Activated CD4-positive, alpha-beta memory T cell treated with anti-CD3 and anti-CD28 coated beads, Interleukin-2, amount 10 ng/mL, durations not matched to agents 7 days and 5 days (primary cell): ENCODE measurements around the gene FIBP. TPM values are rescaled to one million over a fixed set of nuclear protein-coding genes. Genes with fewer than 3 reads are reported as not detected.
"Not testable (repeated sequence)": the region's sequence is repeated elsewhere in the genome, so short reads cannot be mapped to it uniquely, and the experiment has no call there.

Experiments
- CTCF ChIA-PET: fragments of 350-600 bp; sonication (Branson Sonifier 250); formaldehyde crosslinking; loops from one replicate; lab custom pipeline; 2021; ENCODE audit warnings: antibody characterized with exemption, inconsistent platforms; lab: Charles Lee
- POLR2A ChIA-PET: fragments of 350-600 bp; sonication (Branson Sonifier 250); formaldehyde crosslinking; loops from one replicate; lab custom pipeline; 2021; ENCODE audit warnings: antibody characterized with exemption; lab: Charles Lee
- DNase-seq: peaks from one replicate; pipeline ENCODE4 v3.0.0-alpha.2; 2020
- H3K27ac Mint-ChIP-seq: one replicate; pipeline ENCODE4 v1.8.0; 2021; ENCODE audit warnings: mild to moderate bottlenecking, mixed read lengths
- H3K27me3 Mint-ChIP-seq: one replicate; pipeline ENCODE4 v1.8.0; 2021; ENCODE audit warnings: mixed read lengths
- H3K36me3 Mint-ChIP-seq: one replicate; pipeline ENCODE4 v1.8.0; 2021; ENCODE audit warnings: low read depth, mixed read lengths
- H3K4me1 Mint-ChIP-seq: one replicate; pipeline ENCODE4 v1.8.0; 2021; ENCODE audit warnings: mixed read lengths
- H3K4me3 Mint-ChIP-seq: one replicate; pipeline ENCODE4 v1.8.0; 2021; ENCODE audit warnings: mild to moderate bottlenecking, mixed read lengths
- H3K9me3 Mint-ChIP-seq: one replicate; pipeline ENCODE4 v1.8.0; 2021; ENCODE audit warnings: mixed read lengths
- total RNA-seq, 2 experiments: library from RNA; stranded (reverse); gene quantifications; one replicate each; pipeline ENCODE4 v1.2.3, GENCODE V29; 2021

FIBP gene
- total RNA-seq, 2 experiments from 2014 or later, result 71.7 to 77.4 TPM

- Mint-ChIP-seq H3K4me1 (peaks cover 65% of the 10 kb centered on the region), H3K36me3 (peaks cover 16% of the 10 kb centered on the region), H3K27ac (peak overlapping the region; percentile 70), H3K4me3 (no peak overlapping the region), H3K9me3 (no peaks in the 10 kb centered on the region), H3K27me3 (no peaks in the 10 kb centered on the region)
- CTCF ChIA-PET, result interaction anchor here (0.6 to 3.2 kb wide), 5 partner anchors 7 to 92 kb away, joined by 3 to 73 read pairs (median 6); partner anchors contain the start of genes CCDC85B and FIBP
- no peak for DNase-seq
- POLR2A ChIA-PET, result interaction anchor here (0.6 to 8.8 kb wide), 8 partner anchors 8 to 66 kb away, joined by 3 to 185 read pairs (median 6); partner anchors contain the start of genes C11orf68, CCDC85B, CFL1 and DRAP1
Measured at GRCh38 chr11:65896034-65896999, 8.0 kb upstream of the FIBP start.

GRCh38 chr11:65895482-65895981 is 7.3 kb upstream of the FIBP start:
- Mint-ChIP-seq H3K9me3 (no peaks in the 10 kb centered on the region), H3K27me3 (no peaks in the 10 kb centered on the region), H3K4me1 (peaks cover 57% of the 10 kb centered on the region), H3K27ac (peak overlapping the region; percentile 69), H3K4me3 (no peak overlapping the region), H3K36me3 (peaks cover 16% of the 10 kb centered on the region)
- ChIA-PET POLR2A (interaction anchor here (0.6 to 8.8 kb wide), 5 partner anchors 7 to 67 kb away, joined by 3 to 185 read pairs (median 7); partner anchors contain the start of genes C11orf68, CCDC85B, CFL1 and DRAP1), CTCF (interaction anchor here (0.6 to 1.7 kb wide), 4 partner anchors 11 to 151 kb away, joined by 3 to 8 read pairs (median 4); no protein-coding TSS in a partner anchor)
- DNase-seq, result no peak

GRCh38 chr11:65894034-65894591 is 5.8 kb upstream of the FIBP start:
- H3K9me3 Mint-ChIP-seq, result no peaks in the 10 kb centered on the region
- peak overlapping the region; percentile 97 for H3K4me3 Mint-ChIP-seq
- H3K27ac Mint-ChIP-seq, result peak overlapping the region; percentile 89
- H3K4me1 Mint-ChIP-seq, result peaks cover 69% of the 10 kb centered on the region
- H3K36me3 Mint-ChIP-seq, result peaks cover 16% of the 10 kb centered on the region
- DNase-seq, result peak; percentile 67
- ChIA-PET POLR2A (interaction anchor here (0.8 to 11.5 kb wide), 13 partner anchors 8 to 473 kb away, joined by 3 to 284 read pairs (median 6); partner anchors contain the start of genes BANF1, C11orf68, CFL1 and EIF1AD), CTCF (interaction anchor here (0.8 to 1.9 kb wide), 11 partner anchors 9 to 279 kb away, joined by 3 to 13 read pairs (median 3); partner anchors contain the start of genes MUS81 and PCNX3)
- no peaks in the 10 kb centered on the region for H3K27me3 Mint-ChIP-seq

GRCh38 chr11:65892661-65893317 is 4.5 kb upstream of the FIBP start:
- peak overlapping the region; percentile 97 for H3K4me3 Mint-ChIP-seq
- no peak for DNase-seq
- H3K36me3 Mint-ChIP-seq, result peaks cover 22% of the 10 kb centered on the region
- ChIA-PET CTCF (interaction anchor here (0.6 to 10.0 kb wide), 8 partner anchors 8 to 315 kb away, joined by 3 to 251 read pairs (median 3); partner anchors contain the start of genes CFL1 and MUS81), POLR2A (interaction anchor here (1.0 to 11.5 kb wide), 14 partner anchors 7 to 758 kb away, joined by 3 to 284 read pairs (median 6); partner anchors contain the start of genes BANF1, C11orf68, CFL1 and EIF1AD)
- peaks cover 72% of the 10 kb centered on the region for H3K4me1 Mint-ChIP-seq
- no peaks in the 10 kb centered on the region for H3K9me3 Mint-ChIP-seq
- peak overlapping the region; percentile 89 for H3K27ac Mint-ChIP-seq
- no peaks in the 10 kb centered on the region for H3K27me3 Mint-ChIP-seq

GRCh38 chr11:65892137-65892540 is 3.9 kb upstream of the FIBP start:
- H3K27me3 Mint-ChIP-seq, DNase-seq, H3K9me3 Mint-ChIP-seq: not testable (repeated sequence)
- peaks cover 72% of the 10 kb centered on the region for H3K4me1 Mint-ChIP-seq
- H3K27ac Mint-ChIP-seq, result peak overlapping the region; percentile 89
- ChIA-PET CTCF (interaction anchor here (0.6 to 10.0 kb wide), 5 partner anchors 9 to 181 kb away, joined by 3 to 251 read pairs (median 3); partner anchors contain the start of genes CFL1 and MUS81), POLR2A (interaction anchor here (0.6 to 11.5 kb wide), 12 partner anchors 8 to 757 kb away, joined by 3 to 284 read pairs (median 36); partner anchors contain the start of genes BANF1, C11orf68, CFL1 and CTSW)
- H3K36me3 Mint-ChIP-seq, result peaks cover 23% of the 10 kb centered on the region
- peak overlapping the region; percentile 97 for H3K4me3 Mint-ChIP-seq

- no peaks in the 10 kb centered on the region for H3K27me3 Mint-ChIP-seq
- ChIA-PET POLR2A (interaction anchor here (0.6 to 11.5 kb wide), 32 partner anchors 8 to 468 kb away, joined by 3 to 284 read pairs (median 7); partner anchors contain the start of genes BANF1, C11orf68, CFL1 and CTSW), CTCF (interaction anchor here (0.6 to 10.0 kb wide), 33 partner anchors 6 to 319 kb away, joined by 3 to 251 read pairs (median 7); partner anchors contain the start of genes BANF1, C11orf68, CFL1 and CTSW)
- peaks cover 26% of the 10 kb centered on the region for H3K36me3 Mint-ChIP-seq
- no peaks in the 10 kb centered on the region for H3K9me3 Mint-ChIP-seq
- peaks cover 72% of the 10 kb centered on the region for H3K4me1 Mint-ChIP-seq
- peak; percentile 46 for DNase-seq
- H3K4me3 Mint-ChIP-seq, result peak overlapping the region; percentile 97
- H3K27ac Mint-ChIP-seq, result peak overlapping the region; percentile 89
Measured at GRCh38 chr11:65891219-65892136, 3.2 kb upstream of the FIBP start.

- peaks cover 24% of the 10 kb centered on the region for H3K36me3 Mint-ChIP-seq
- peak; percentile 99 for DNase-seq
- no peaks in the 10 kb centered on the region for H3K27me3 Mint-ChIP-seq
- H3K9me3 Mint-ChIP-seq, result no peaks in the 10 kb centered on the region
- ChIA-PET POLR2A (interaction anchor here (0.6 to 11.5 kb wide), 42 partner anchors 9 to 392 kb away, joined by 3 to 284 read pairs (median 7); partner anchors contain the start of genes AP5B1, BANF1, C11orf68 and CFL1), CTCF (interaction anchor here (0.7 to 10.0 kb wide), 37 partner anchors 7 to 390 kb away, joined by 3 to 251 read pairs (median 7); partner anchors contain the start of genes AP5B1, BANF1, C11orf68 and CFL1)
- H3K27ac Mint-ChIP-seq, result peak within 1 kb of the TSS; percentile 90
- peaks cover 69% of the 10 kb centered on the region for H3K4me1 Mint-ChIP-seq
- peak within 1 kb of the TSS; percentile 97 for H3K4me3 Mint-ChIP-seq
Measured at GRCh38 chr11:65890324-65891218, 2.3 kb upstream of the FIBP start, which contains the start of gene CCDC85B. Gene CCDC85B (plus strand): TSS chr11:65890673. CDS start chr11:65890784, 111 bp downstream.

- H3K9me3 Mint-ChIP-seq, result no peaks in the 10 kb centered on the region
- H3K4me3 Mint-ChIP-seq, result peak overlapping the region; percentile 97
- ChIA-PET CTCF (interaction anchor here (0.6 to 10.0 kb wide), 31 partner anchors 9 to 621 kb away, joined by 3 to 251 read pairs (median 8); partner anchors contain the start of genes AP5B1, C11orf68, CFL1 and CTSW), POLR2A (interaction anchor here (0.6 to 11.5 kb wide), 14 partner anchors 8 to 167 kb away, joined by 3 to 284 read pairs (median 30); partner anchors contain the start of genes BANF1, C11orf68, CFL1 and CTSW)
- peak overlapping the region; percentile 90 for H3K27ac Mint-ChIP-seq
- no peak for DNase-seq
- no peaks in the 10 kb centered on the region for H3K27me3 Mint-ChIP-seq
- peaks cover 41% of the 10 kb centered on the region for H3K36me3 Mint-ChIP-seq
- H3K4me1 Mint-ChIP-seq, result peaks cover 68% of the 10 kb centered on the region
Measured at GRCh38 chr11:65887723-65888162, 528 bp downstream of the FIBP start.

GRCh38 chr11:65886826-65887722 is 1.2 kb downstream of the FIBP start:
- H3K27ac Mint-ChIP-seq, result peak overlapping the region; percentile 90
- H3K9me3 Mint-ChIP-seq, result no peaks in the 10 kb centered on the region
- peaks cover 67% of the 10 kb centered on the region for H3K4me1 Mint-ChIP-seq
- ChIA-PET POLR2A (interaction anchor here (1.0 to 11.5 kb wide), 8 partner anchors 13 to 115 kb away, joined by 3 to 284 read pairs (median 40); partner anchors contain the start of genes BANF1, CFL1, EIF1AD and FOSL1), CTCF (interaction anchor here (0.6 to 10.0 kb wide), 21 partner anchors 8 to 175 kb away, joined by 3 to 251 read pairs (median 13); partner anchors contain the start of genes AP5B1, CFL1, CTSW and FOSL1)
- peak overlapping the region; percentile 97 for H3K4me3 Mint-ChIP-seq
- DNase-seq, result no peak
- peaks cover 46% of the 10 kb centered on the region for H3K36me3 Mint-ChIP-seq
- no peaks in the 10 kb centered on the region for H3K27me3 Mint-ChIP-seq
